AG08395 (cell line): ENCODE measurements around the gene INSYN2A.

Experiments
- DNase-seq: peaks from one replicate; pipeline ENCODE4 v3.0.0; 2012; ENCODE audit warnings: mixed read lengths, low spot score

The INSYN2A gene

DNA sequence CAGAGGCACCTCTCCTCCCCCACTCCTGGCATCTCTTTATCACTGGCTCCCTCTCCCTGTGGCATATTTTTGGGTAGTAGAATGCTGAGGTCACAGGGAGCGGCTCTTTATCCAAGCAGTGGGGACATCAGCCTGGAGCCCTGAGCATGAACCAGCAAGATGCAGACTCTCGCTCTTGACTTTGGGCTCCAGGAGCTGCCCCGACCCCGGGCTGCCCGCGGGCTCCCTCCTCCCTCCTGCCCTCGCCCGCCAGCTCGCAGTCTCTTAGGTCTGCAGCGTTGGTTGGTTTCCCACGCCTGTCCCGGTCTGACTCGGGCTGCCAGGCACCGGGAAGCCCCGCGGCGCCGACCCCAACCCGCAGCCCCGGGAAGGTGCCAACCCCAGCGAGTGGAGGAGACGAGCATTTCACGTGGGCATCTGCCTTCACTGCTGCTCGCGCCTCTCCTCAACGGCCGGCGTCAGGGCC, 1.3 kb downstream of the INSYN2A start:
- DNase-seq, result peak; percentile 51

DNA sequence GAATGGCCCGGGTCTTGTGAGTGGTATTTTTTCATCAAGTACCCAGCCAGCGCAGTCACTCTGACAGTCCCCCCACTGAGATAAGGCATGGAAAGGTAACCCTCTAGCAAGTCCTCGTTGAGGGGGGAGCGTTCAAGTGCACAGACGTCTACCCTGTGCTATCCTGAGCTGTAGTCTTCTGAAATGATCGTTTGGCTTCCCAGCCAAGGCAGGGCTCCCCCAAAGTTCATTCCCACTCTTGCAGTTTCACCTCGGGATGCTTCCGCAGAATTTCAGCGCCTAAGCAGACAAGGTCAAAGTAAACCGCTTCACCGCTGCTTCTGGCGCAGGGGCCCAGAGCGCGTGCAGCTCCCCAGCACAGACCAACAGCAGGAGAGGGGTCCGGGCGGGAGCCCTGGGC, 1.8 kb downstream of the INSYN2A start:
- no peak for DNase-seq

- DNase-seq, result no peak
These were observed 2.3 kb downstream of the INSYN2A start for GRCh38 chr10:127194111-127194510.

GRCh38 chr10:127193125-127193524, 3.3 kb downstream of the INSYN2A start:
- no peak for DNase-seq

DNA sequence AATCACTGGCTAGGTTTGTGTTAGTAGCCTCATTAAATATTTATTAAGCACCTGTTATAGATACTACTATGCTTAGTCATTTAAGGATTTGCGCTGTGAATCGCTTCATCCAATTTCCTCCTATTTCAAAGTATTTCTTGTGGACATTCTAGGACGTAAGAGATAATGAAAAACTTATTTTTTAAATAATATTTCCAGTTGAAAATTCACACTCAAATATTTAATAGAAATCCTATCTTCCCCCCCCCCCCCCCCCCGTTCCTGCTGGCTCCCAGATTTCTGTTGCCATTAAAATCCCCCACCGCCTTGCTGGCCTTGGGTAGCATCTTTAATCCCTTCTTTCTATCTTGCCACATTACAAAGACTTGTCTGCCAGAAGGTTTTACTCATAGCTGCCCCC, 6.0 kb downstream of the INSYN2A start:
- no peak for DNase-seq

GRCh38 chr10:127189226-127189625, 7.2 kb downstream of the INSYN2A start:
- DNase-seq, result no peak

- DNase-seq, result no peak
These were observed 9.6 kb downstream of the INSYN2A start for GRCh38 chr10:127186813-127187212.

GRCh38 chr10:127184582-127184981, 11.8 kb downstream of the INSYN2A start:
- no peak for DNase-seq

DNA sequence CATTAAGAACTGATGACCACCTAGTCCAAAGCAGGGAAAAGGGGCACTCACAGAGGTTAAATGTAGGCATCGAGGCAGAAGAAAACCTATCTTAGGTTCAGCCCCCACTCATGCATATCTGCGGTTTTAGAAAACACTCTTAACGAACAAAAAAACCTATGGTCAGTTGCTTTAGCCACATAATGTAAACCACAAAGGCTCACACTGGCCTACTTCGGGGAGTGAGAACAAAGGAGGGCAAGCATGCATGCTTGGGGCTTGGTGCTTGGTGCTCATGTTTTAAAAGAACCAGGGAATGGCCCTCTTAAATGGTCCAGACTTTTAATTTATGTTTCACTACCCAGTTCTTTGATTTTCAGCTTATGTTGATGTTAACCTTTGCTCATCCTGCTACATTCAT, 14.2 kb downstream of the INSYN2A start:
- no peak for DNase-seq

DNA sequence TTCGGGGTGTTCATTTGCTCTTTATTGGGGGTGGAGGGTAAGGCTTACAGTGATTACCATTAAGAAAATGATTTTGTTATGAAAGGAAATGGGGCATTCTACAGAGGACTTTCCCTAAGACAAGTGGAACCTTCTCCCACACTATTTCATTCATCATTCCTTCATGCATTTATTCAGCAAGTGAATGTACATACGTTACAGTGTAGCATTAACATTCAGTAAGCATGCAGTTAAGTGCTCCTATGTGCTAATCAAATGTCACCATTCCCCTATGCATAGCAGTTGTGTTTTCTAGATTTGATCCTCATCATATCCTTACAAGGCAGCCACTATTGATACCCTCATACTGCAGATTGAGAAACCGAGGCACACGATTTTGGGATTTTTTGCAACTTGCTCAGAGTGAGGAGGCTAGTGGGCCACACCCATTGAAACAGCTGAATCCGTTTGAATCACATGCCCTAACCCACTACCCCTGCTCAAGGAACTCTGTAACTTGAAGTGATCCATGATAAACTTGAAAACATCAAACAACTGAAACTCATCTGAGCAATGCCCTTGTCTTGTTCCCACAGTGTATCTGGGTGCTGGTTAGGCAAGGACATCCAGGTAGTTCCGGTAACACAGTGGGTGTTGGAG, 16.7 kb downstream of the INSYN2A start:
- DNase-seq, result no peak

- no peak for DNase-seq
These were observed 19.7 kb downstream of the INSYN2A start for GRCh38 chr10:127176649-127177048.

GRCh38 chr10:127175357-127176110, 20.9 kb downstream of the INSYN2A start:
- DNase-seq, result no peak

GRCh38 chr10:127174866-127175265, 21.5 kb downstream of the INSYN2A start:
- no peak for DNase-seq

GRCh38 chr10:127168261-127168660, 28.1 kb downstream of the INSYN2A start:
- DNase-seq, result no peak

GRCh38 chr10:127162841-127163240, 33.5 kb downstream of the INSYN2A start:
- no peak for DNase-seq

GRCh38 chr10:127161482-127161881, 34.9 kb downstream of the INSYN2A start:
- no peak for DNase-seq

- no peak for DNase-seq
These were observed 36.6 kb downstream of the INSYN2A start for GRCh38 chr10:127159648-127160245.

DNA sequence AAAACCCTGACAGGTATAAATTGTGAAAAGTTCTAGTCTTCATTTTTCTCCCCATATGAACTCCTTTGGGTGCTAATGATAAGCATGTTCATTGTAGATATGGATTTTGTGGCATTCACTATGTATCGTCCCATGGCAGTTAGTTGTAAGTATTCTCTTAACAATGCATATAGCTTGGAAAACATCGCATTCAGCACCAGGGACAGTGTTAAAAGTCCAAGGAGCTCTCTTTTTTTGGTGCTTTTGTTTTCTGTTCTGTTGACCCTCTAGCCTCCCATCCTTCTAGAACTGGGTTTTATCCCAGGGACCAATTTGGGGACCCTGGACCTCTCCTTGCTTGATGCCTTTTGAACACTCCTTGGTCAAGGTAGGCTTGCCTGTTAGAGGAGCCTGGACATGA, 37.7 kb downstream of the INSYN2A start:
- DNase-seq, result no peak

- DNase-seq, result peak; percentile 20
These were observed 38.7 kb downstream of the INSYN2A start for GRCh38 chr10:127157506-127158200.

DNA sequence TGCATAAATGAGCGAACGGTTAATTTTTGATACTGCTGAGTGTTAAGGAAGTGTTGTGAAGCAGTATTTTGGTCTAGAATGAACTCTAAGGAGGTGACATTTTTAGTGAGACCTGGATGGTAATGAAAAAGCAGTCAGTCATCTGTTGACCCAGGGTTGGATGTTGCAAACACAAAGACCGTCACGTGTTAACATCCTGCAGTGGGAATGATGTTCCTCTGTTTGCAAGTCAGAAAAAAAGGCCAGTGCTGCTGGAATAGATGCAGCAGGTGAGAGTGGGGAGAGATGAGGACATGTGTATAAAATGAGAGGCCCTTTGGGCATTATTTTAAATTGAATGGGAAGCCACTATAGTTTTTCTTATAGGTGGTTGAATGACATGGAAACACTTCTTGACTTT, 39.3 kb downstream of the INSYN2A start:
- no peak for DNase-seq

GRCh38 chr10:127154831-127155620, 41.4 kb downstream of the INSYN2A start:
- DNase-seq, result no peak

GRCh38 chr10:127153181-127153580, 43.2 kb downstream of the INSYN2A start:
- DNase-seq, result no peak
